Activated CD4-positive, alpha-beta T cell treated with anti-CD3 and anti-CD28 coated beads, Interleukin-2, Interleukin-4, amounts not matched to agents 100 ng/mL and 50 ng/mL, durations not matched to agents 16 hours and 8 hours (primary cell): ENCODE measurements around the gene KNCN.

Experiments
- DNase-seq: peaks from one replicate; pipeline ENCODE4 v3.0.0-alpha.2; 2020; ENCODE audit warnings: low spot score

Gene KNCN

GRCh38 chr1:46497020-46497419 lies 54.4 kb downstream of the KNCN start:
- no peak for DNase-seq

- no peak for DNase-seq
Observed at GRCh38 chr1:46496505-46496904, 54.9 kb downstream of the KNCN start.

GRCh38 chr1:46495778-46496177 lies 55.7 kb downstream of the KNCN start:
- DNase-seq, result no peak
